Stimulated activated naive CD8-positive, alpha-beta T cell treated with anti-CD3 and anti-CD28 coated beads, Interleukin-15, Interleukin-2, amounts not matched to agents 100 ng/mL and 50 ng/mL, for 24 hours (primary cell): ENCODE measurements around the gene AGBL4.

Experiments used
- H3K27ac Mint-ChIP-seq: one replicate; pipeline ENCODE4 v1.8.0; 2021; ENCODE audit warnings: mild to moderate bottlenecking, mixed read lengths
- H3K27me3 Mint-ChIP-seq: one replicate; pipeline ENCODE4 v1.8.0; 2021; ENCODE audit warnings: mixed read lengths
- H3K36me3 Mint-ChIP-seq: one replicate; pipeline ENCODE4 v1.8.0; 2021; ENCODE audit warnings: low read depth, mixed read lengths
- H3K4me1 Mint-ChIP-seq: one replicate; pipeline ENCODE4 v1.8.0; 2021; ENCODE audit warnings: low read depth, mixed read lengths
- H3K4me3 Mint-ChIP-seq: one replicate; pipeline ENCODE4 v1.8.0; 2021; ENCODE audit warnings: mild to moderate bottlenecking, mixed read lengths
- H3K9me3 Mint-ChIP-seq: one replicate; pipeline ENCODE4 v1.8.0; 2021; ENCODE audit warnings: mixed read lengths

AGBL4 gene

GRCh38 chr1:48560577-48560976, 1463.2 kb downstream of the AGBL4 start:
- H3K9me3 Mint-ChIP-seq: no peaks in the 10 kb centered on the region
- H3K27me3 Mint-ChIP-seq: peaks cover 21% of the 10 kb centered on the region
- H3K36me3 Mint-ChIP-seq: no peaks in the 10 kb centered on the region
- H3K4me1 Mint-ChIP-seq: no peaks in the 10 kb centered on the region
- H3K4me3 Mint-ChIP-seq: no peak overlapping the region
- no peak overlapping the region for H3K27ac Mint-ChIP-seq

GRCh38 chr1:48560116-48560515, 1463.6 kb downstream of the AGBL4 start:
- H3K36me3 Mint-ChIP-seq: no peaks in the 10 kb centered on the region
- no peak overlapping the region for H3K4me3 Mint-ChIP-seq
- H3K9me3 Mint-ChIP-seq: no peaks in the 10 kb centered on the region
- peaks cover 17% of the 10 kb centered on the region for H3K27me3 Mint-ChIP-seq
- H3K27ac Mint-ChIP-seq: no peak overlapping the region
- no peaks in the 10 kb centered on the region for H3K4me1 Mint-ChIP-seq

GRCh38 chr1:48558366-48558765, 1465.4 kb downstream of the AGBL4 start:
- no peaks in the 10 kb centered on the region for H3K36me3 Mint-ChIP-seq
- no peaks in the 10 kb centered on the region for H3K9me3 Mint-ChIP-seq
- H3K27me3 Mint-ChIP-seq: peaks cover 17% of the 10 kb centered on the region
- no peak overlapping the region for H3K4me3 Mint-ChIP-seq
- no peaks in the 10 kb centered on the region for H3K4me1 Mint-ChIP-seq
- H3K27ac Mint-ChIP-seq: no peak overlapping the region

GRCh38 chr1:48556186-48556850, 1467.4 kb downstream of the AGBL4 start:
- H3K36me3 Mint-ChIP-seq: no peaks in the 10 kb centered on the region
- no peak overlapping the region for H3K4me3 Mint-ChIP-seq
- H3K4me1 Mint-ChIP-seq: no peaks in the 10 kb centered on the region
- H3K9me3 Mint-ChIP-seq: no peaks in the 10 kb centered on the region
- no peak overlapping the region for H3K27ac Mint-ChIP-seq
- peaks cover 13% of the 10 kb centered on the region for H3K27me3 Mint-ChIP-seq

- H3K9me3 Mint-ChIP-seq: no peaks in the 10 kb centered on the region
- H3K4me3 Mint-ChIP-seq: no peak overlapping the region
- H3K4me1 Mint-ChIP-seq: no peaks in the 10 kb centered on the region
- peaks cover 7% of the 10 kb centered on the region for H3K27me3 Mint-ChIP-seq
- no peaks in the 10 kb centered on the region for H3K36me3 Mint-ChIP-seq
- H3K27ac Mint-ChIP-seq: no peak overlapping the region
Measured at GRCh38 chr1:48555271-48555670, 1468.5 kb downstream of the AGBL4 start.

DNA sequence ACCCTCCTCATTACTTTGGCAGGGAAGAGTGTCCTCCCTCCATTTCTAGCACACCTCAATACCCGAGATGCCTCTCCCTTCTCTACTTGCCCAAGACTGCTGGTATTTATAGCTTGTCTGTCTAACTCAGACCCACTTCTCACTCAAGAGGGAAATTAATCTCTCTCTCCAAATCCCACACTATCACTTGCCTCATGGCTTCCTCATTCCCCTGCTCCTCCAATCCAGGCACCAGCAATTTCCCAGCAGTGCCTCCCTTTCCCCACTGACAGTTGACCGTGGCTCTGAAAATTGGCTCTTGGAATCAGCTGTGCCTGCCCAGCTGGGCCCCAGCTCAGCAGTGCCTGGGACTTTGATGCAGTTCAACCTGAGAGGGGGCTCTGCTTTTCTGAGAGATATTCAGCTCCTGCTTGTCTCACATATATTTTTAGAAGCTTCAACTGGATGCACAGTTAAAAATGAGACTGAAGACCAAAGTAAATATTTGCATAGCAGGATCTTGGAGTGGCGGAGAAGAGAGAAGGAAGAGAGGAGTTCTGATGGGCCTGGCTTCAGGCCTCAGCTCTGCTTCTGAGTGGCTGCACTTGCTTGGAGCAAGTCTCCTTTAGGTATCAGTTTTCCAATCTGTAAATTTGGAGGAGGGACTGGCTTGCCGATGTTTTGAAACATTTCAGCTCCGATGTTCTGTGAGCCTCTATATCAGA, 1470.7 kb downstream of the AGBL4 start:
- H3K9me3 Mint-ChIP-seq: no peaks in the 10 kb centered on the region
- H3K27ac Mint-ChIP-seq: no peak overlapping the region
- H3K4me3 Mint-ChIP-seq: no peak overlapping the region
- H3K4me1 Mint-ChIP-seq: no peaks in the 10 kb centered on the region
- H3K27me3 Mint-ChIP-seq: no peaks in the 10 kb centered on the region
- no peaks in the 10 kb centered on the region for H3K36me3 Mint-ChIP-seq

GRCh38 chr1:48552420-48552819, 1471.3 kb downstream of the AGBL4 start:
- Mint-ChIP-seq H3K27me3 (no peaks in the 10 kb centered on the region), H3K4me1 (no peaks in the 10 kb centered on the region), H3K27ac (no peak overlapping the region), H3K9me3 (no peaks in the 10 kb centered on the region), H3K4me3 (no peak overlapping the region), H3K36me3 (no peaks in the 10 kb centered on the region)

DNA sequence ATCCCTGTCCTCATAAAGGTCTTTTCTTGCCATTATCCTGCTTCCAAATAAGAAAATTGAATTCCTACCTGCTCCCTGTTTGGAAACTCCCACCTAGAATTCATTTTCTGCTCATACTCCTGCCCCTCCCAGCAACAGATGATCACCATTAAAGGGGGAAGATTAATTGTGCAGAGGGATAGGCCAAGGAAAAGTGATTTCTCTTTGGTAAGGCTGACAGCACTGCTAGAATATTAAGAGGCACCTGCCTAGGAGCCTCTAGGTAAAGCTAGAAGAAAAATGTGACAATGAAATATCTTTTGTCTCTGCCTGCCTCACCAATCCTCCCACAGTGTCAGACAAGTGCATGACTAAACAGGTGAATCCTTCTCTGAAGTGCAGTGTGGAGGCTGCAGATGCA, 1474.8 kb downstream of the AGBL4 start:
- Mint-ChIP-seq H3K36me3 (no peaks in the 10 kb centered on the region), H3K27ac (no peak overlapping the region), H3K4me1 (no peaks in the 10 kb centered on the region), H3K4me3 (no peak overlapping the region), H3K27me3 (no peaks in the 10 kb centered on the region), H3K9me3 (no peaks in the 10 kb centered on the region)

- H3K27ac Mint-ChIP-seq: no peak overlapping the region
- H3K27me3 Mint-ChIP-seq: peaks cover 3% of the 10 kb centered on the region
- no peak overlapping the region for H3K4me3 Mint-ChIP-seq
- no peaks in the 10 kb centered on the region for H3K9me3 Mint-ChIP-seq
- no peaks in the 10 kb centered on the region for H3K4me1 Mint-ChIP-seq
- H3K36me3 Mint-ChIP-seq: no peaks in the 10 kb centered on the region
Measured at GRCh38 chr1:48547561-48548220, 1476.1 kb downstream of the AGBL4 start.

GRCh38 chr1:48543854-48544253, 1479.9 kb downstream of the AGBL4 start:
- H3K27ac Mint-ChIP-seq: no peak overlapping the region
- H3K9me3 Mint-ChIP-seq: no peaks in the 10 kb centered on the region
- no peaks in the 10 kb centered on the region for H3K36me3 Mint-ChIP-seq
- no peak overlapping the region for H3K4me3 Mint-ChIP-seq
- peaks cover 12% of the 10 kb centered on the region for H3K27me3 Mint-ChIP-seq
- H3K4me1 Mint-ChIP-seq: no peaks in the 10 kb centered on the region

DNA sequence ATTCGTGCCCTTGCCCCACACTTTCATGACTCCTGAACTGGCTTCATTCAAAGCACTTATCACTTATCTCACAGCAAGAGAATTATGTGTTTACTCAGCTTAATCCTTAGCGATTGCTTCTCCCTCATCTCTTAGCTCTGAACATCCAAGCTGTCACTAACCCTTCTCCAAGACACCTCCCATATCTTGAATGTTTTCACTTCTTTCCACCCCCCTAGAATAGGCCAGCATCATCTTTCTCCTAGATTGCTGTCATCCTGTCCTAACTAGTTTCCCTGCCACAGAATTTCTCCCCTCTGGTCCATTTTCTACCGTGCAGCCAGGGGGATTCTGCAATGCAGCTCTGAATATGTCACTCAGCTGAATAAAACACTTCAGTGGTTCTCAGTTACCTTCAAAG, 1483.2 kb downstream of the AGBL4 start:
- Mint-ChIP-seq H3K4me1 (no peaks in the 10 kb centered on the region), H3K27me3 (peaks cover 24% of the 10 kb centered on the region), H3K4me3 (no peak overlapping the region), H3K36me3 (no peaks in the 10 kb centered on the region), H3K9me3 (no peaks in the 10 kb centered on the region), H3K27ac (no peak overlapping the region)

- Mint-ChIP-seq H3K4me1 (no peaks in the 10 kb centered on the region), H3K36me3 (no peaks in the 10 kb centered on the region), H3K4me3 (no peak overlapping the region), H3K9me3 (no peaks in the 10 kb centered on the region), H3K27ac (no peak overlapping the region), H3K27me3 (peaks cover 26% of the 10 kb centered on the region)
Measured at GRCh38 chr1:48536477-48536876, 1487.3 kb downstream of the AGBL4 start.

GRCh38 chr1:48532976-48533375, 1490.8 kb downstream of the AGBL4 start:
- Mint-ChIP-seq H3K9me3 (no peaks in the 10 kb centered on the region), H3K36me3 (no peaks in the 10 kb centered on the region), H3K4me1 (no peaks in the 10 kb centered on the region), H3K27ac (no peak overlapping the region), H3K4me3 (no peak overlapping the region), H3K27me3 (peaks cover 24% of the 10 kb centered on the region)

GRCh38 chr1:48530727-48531351, 1492.9 kb downstream of the AGBL4 start:
- H3K4me1 Mint-ChIP-seq: no peaks in the 10 kb centered on the region
- no peak overlapping the region for H3K27ac Mint-ChIP-seq
- H3K9me3 Mint-ChIP-seq: no peaks in the 10 kb centered on the region
- H3K36me3 Mint-ChIP-seq: no peaks in the 10 kb centered on the region
- peaks cover 21% of the 10 kb centered on the region for H3K27me3 Mint-ChIP-seq
- H3K4me3 Mint-ChIP-seq: no peak overlapping the region

GRCh38 chr1:48527051-48527450, 1496.7 kb downstream of the AGBL4 start:
- no peak overlapping the region for H3K4me3 Mint-ChIP-seq

More at GRCh38 chr1:48527051-48527450, 1496.7 kb downstream of the AGBL4 start:
- no peaks in the 10 kb centered on the region for H3K4me1 Mint-ChIP-seq
- no peak overlapping the region for H3K27ac Mint-ChIP-seq
- H3K27me3 Mint-ChIP-seq: peaks cover 10% of the 10 kb centered on the region
- no peaks in the 10 kb centered on the region for H3K9me3 Mint-ChIP-seq
- H3K36me3 Mint-ChIP-seq: no peaks in the 10 kb centered on the region
